Nucleus accumbens (tissue), 56 donors: ENCODE measurements around the gene DNAJC1.
A peak's percentile ranks its signal among the peaks of the same experiment; 100 is the strongest.
"Not testable (repeated sequence)": the region's sequence is repeated elsewhere in the genome, so short reads cannot be mapped to it uniquely, and the experiment has no call there.

Experiments
- DNase-seq, 56 donors: peaks; one replicate each; lab custom pipeline; 2025; lab: John Stamatoyannopoulos, UW

Gene DNAJC1

GRCh38 chr10:21746118-21746517, 257.4 kb downstream of the DNAJC1 start:
- no peak for DNase-seq

- DNase-seq: no peak
Observed at GRCh38 chr10:21744223-21744622, 259.3 kb downstream of the DNAJC1 start.

GRCh38 chr10:21742740-21743412, 260.7 kb downstream of the DNAJC1 start:
- no peak for DNase-seq

- no peak for DNase-seq
Observed at GRCh38 chr10:21740989-21741388, 262.5 kb downstream of the DNAJC1 start.

GRCh38 chr10:21737106-21737505, 266.4 kb downstream of the DNAJC1 start:
- DNase-seq: no peak

GRCh38 chr10:21733710-21734109, 269.8 kb downstream of the DNAJC1 start:
- no peak for DNase-seq

GRCh38 chr10:21732067-21732772, 271.3 kb downstream of the DNAJC1 start:
- peak in 44 of 56 donors; percentile 10 to 70 (median 40) for DNase-seq

GRCh38 chr10:21728618-21729017, 274.9 kb downstream of the DNAJC1 start:
- DNase-seq: no peak

GRCh38 chr10:21727452-21728168, 275.9 kb downstream of the DNAJC1 start:
- no peak for DNase-seq

GRCh38 chr10:21726601-21727225, 276.8 kb downstream of the DNAJC1 start:
- no peak for DNase-seq

- DNase-seq: peak in 51 of 56 donors; percentile 8 to 92 (median 66)
Observed at GRCh38 chr10:21724687-21725367, 278.7 kb downstream of the DNAJC1 start.

- no peak for DNase-seq
Observed at GRCh38 chr10:21724020-21724589, 279.4 kb downstream of the DNAJC1 start.

GRCh38 chr10:21722209-21722608, 281.3 kb downstream of the DNAJC1 start:
- no peak for DNase-seq

- no peak for DNase-seq
Observed at GRCh38 chr10:21721000-21721665, 282.4 kb downstream of the DNAJC1 start.

- DNase-seq: no peak
Observed at GRCh38 chr10:21720090-21720489, 283.4 kb downstream of the DNAJC1 start.

- no peak for DNase-seq
Observed at GRCh38 chr10:21719502-21719901, 284.0 kb downstream of the DNAJC1 start.

- not testable (repeated sequence) for DNase-seq
Observed at GRCh38 chr10:21717437-21718054, 286.0 kb downstream of the DNAJC1 start.

GRCh38 chr10:21715531-21716195, 287.9 kb downstream of the DNAJC1 start:
- DNase-seq: no peak
